Muscle of leg (tissue), 11 donors: ENCODE data around the gene CAMSAP1. TPM values are rescaled to one million over a fixed set of nuclear protein-coding genes. Genes with fewer than 3 reads are reported as not detected.

Experiments
- DNase-seq: peaks from one replicate; pipeline ENCODE4 v3.0.0; 2013
- H3K27ac ChIP-seq: one replicate; pipeline ENCODE4 v1.5.1; 2013; ENCODE audit warnings: mild to moderate bottlenecking, low read length, control low read depth
- H3K27me3 ChIP-seq: one replicate; pipeline ENCODE4 v1.6.1; 2013; ENCODE audit warnings: low read length; ENCODE audit not compliant: control insufficient read depth, insufficient read depth
- H3K36me3 ChIP-seq: one replicate; pipeline ENCODE4 v1.6.1; 2013; ENCODE audit warnings: low read length; ENCODE audit not compliant: control insufficient read depth, insufficient read depth
- H3K4me1 ChIP-seq: one replicate; pipeline ENCODE4 v1.6.1; 2013; ENCODE audit warnings: low read length; ENCODE audit not compliant: control insufficient read depth, insufficient read depth
- H3K4me3 ChIP-seq: one replicate; pipeline ENCODE4 v1.5.1; 2013; ENCODE audit warnings: low read length, control low read depth
- H3K9me3 ChIP-seq: replicated peaks from 2 replicates; pipeline ENCODE4 v1.6.1; 2013; ENCODE audit warnings: low read depth, low read length; ENCODE audit not compliant: control insufficient read depth
- WGBS: methylation state at CpG from one replicate; pipeline ENCODE4 v1.1.5; 2013; ENCODE audit warnings: missing lambda C conversion rate; ENCODE audit not compliant: insufficient coverage; 5-methylcytosine and 5-hydroxymethylcytosine counted together
- polyA plus RNA-seq, 8 donors: library from polyadenylated mRNA; unstranded; fragments of 120-200 nt; gene quantifications; one replicate each; pipeline versions ENCODE4 v1.2.1 to v1.2.3, GENCODE V29; 2013; ENCODE audit warnings: inconsistent platforms in 1 of 8, low replicate concordance in 1 of 8; ENCODE audit not compliant: insufficient read length in 8 of 8, insufficient read depth in 1 of 8
- total RNA-seq: library from RNA; stranded (reverse); fragments of 120-200 nt; gene quantifications from one replicate; pipeline ENCODE4 v1.2.4, GENCODE V29; 2013

The CAMSAP1 gene
- total and polyA plus RNA-seq, 9 donors = 19.4 to 27.9 (median 24.7) TPM

DNA sequence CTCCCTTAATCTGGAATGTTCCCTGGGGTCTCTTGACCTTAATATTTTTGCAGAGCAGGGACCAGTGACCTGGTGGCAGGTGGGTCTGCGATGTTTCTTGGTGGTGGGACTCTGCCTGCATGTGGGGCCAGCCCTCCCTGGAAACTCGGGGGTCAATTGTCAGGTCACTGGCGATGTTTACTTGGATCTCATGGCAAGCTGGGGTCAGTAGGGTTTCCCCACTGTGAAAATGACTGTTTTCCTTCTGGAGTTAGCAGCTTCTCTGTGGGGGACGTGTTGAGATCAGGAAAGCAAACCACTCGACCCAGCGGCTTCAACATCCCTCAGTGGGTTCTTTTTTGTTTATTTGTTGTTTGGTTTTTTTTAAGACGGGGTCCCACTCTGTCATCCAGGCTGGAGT lies 131.4 kb downstream of the CAMSAP1 start:
- Histone ChIP-seq H3K27ac (no peak overlapping the region), H3K4me3 (no peak overlapping the region), H3K27me3 (no peaks in the 10 kb centered on the region), H3K9me3 (no peaks in the 10 kb centered on the region), H3K36me3 (peaks cover 5% of the 10 kb centered on the region), H3K4me1 (no peaks in the 10 kb centered on the region)
- 68% methylated on average over 3 of the region's 7 CpGs for WGBS
- DNase-seq = no peak

- Histone ChIP-seq H3K27me3 (no peaks in the 10 kb centered on the region), H3K4me3 (no peak overlapping the region), H3K4me1 (no peaks in the 10 kb centered on the region), H3K27ac (no peak overlapping the region), H3K36me3 (peaks cover 5% of the 10 kb centered on the region), H3K9me3 (no peaks in the 10 kb centered on the region)
- no peak for DNase-seq
- 78% methylated on average over 22 of the region's 24 CpGs for WGBS
These were observed 132.4 kb downstream of the CAMSAP1 start for GRCh38 chr9:135774794-135775525.

DNA sequence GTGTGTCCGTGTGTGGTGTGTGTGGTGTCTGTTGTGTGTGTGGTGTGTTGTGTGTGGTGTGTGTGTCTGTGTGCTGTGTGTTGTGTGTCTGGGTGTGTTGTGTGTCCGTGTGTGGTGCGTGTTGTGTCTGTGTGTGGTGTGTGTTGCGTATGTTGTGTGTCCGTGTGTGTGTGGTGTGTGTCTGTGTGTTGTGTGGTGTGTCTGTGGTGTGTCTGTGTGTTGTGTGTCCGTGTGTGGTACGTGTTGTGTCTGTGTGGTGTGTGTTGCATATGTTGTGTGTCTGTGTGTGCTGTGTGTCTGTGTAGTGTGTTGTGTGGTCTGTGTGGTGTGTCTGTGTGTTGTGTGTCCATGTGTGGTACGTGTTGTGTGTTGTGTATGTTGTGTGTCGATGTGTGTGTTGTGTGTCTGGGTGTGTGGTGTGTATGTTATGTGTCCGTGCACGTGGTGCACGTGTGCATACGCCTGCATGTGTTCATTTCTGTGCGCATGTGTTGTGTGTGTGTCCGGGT lies 133.1 kb downstream of the CAMSAP1 start:
- 91% methylated on average over 14 of the region's 15 CpGs for WGBS
- H3K4me3 ChIP-seq = no peak overlapping the region
- no peaks in the 10 kb centered on the region for H3K4me1 ChIP-seq

DNA sequence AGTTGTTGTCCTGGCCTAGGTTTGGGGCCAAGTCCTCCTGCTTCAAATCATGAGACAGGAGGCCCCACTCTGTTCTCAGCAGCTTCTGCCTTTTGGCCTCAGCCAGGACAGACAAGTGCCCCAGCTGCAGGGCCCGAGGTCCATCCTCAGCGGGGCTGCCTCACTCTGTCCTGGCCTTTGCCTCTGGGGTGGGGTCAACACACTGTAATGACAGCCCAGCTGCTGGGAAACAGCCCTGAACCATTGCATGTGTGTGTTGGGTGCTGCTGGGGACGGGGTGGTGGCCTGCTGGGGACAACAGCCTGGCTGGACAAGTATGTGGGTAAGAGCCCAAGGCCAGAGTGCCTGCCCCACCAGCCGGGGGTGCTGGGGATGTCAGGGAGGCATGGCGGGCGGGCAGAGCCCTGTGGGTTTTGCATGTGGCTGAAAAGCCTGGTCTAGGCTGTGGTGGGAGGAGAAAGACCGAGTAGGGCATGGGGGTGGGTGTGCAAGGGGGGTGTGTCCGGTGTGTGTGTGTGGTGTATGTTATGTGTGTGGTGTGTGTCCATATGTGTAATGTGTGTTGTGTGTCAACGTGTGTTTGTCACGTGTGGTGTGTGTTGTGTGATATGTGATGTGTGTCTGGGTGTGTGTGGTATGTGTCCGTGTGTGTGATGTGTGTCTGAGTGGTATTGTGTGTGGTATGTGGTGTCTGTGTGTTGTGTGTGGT lies 133.7 kb downstream of the CAMSAP1 start:
- Histone ChIP-seq H3K36me3 (peaks cover 5% of the 10 kb centered on the region), H3K9me3 (no peaks in the 10 kb centered on the region), H3K4me1 (no peaks in the 10 kb centered on the region), H3K4me3 (no peak overlapping the region), H3K27me3 (no peaks in the 10 kb centered on the region), H3K27ac (no peak overlapping the region)
- no peak for DNase-seq
- WGBS = 70% methylated on average over 9 of the region's 11 CpGs

More for the DNA sequence above, 133.1 kb downstream of the CAMSAP1 start:
- Histone ChIP-seq H3K27me3 (no peaks in the 10 kb centered on the region), H3K9me3 (no peaks in the 10 kb centered on the region), H3K27ac (no peak overlapping the region), H3K36me3 (peaks cover 5% of the 10 kb centered on the region)
- no peak for DNase-seq

GRCh38 chr9:135772702-135773493 lies 134.4 kb downstream of the CAMSAP1 start:
- no peaks in the 10 kb centered on the region for H3K9me3 ChIP-seq
- H3K27ac ChIP-seq = no peak overlapping the region
- no peak for DNase-seq
- no peaks in the 10 kb centered on the region for H3K4me1 ChIP-seq
- no peaks in the 10 kb centered on the region for H3K27me3 ChIP-seq
- H3K36me3 ChIP-seq = peaks cover 5% of the 10 kb centered on the region
- WGBS = 67% methylated on average over 31 of the region's 36 CpGs
- H3K4me3 ChIP-seq = no peak overlapping the region

DNA sequence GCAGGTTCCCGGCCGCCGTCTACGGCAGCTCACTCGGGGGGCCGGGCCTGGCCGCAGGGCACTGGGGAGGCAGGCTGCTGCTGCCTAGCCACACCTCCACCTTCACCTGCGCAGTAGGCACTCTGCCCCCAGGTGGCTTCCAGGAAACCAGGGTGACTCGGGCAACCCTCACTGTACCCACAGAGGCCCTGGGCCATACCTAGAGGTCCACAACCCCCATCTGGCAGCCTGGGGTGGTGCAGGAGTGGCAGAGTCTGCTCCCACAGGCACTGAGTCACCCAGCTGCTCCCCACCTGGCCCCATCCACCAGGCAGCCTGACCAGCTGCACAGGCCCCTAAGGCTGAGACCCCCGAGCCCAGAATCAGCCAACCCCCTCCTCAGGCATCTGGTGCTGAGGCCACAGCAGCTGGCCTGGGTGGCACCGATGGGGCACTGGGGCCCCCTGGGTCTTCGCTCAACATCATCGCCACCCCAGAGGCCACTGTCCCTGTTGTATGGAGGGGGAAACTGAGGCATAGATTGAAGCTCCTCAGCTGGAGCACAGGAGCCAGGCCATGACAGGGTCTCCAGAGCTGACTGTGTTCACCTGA lies 135.2 kb downstream of the CAMSAP1 start:
- DNase-seq = no peak
- Histone ChIP-seq H3K27me3 (no peaks in the 10 kb centered on the region), H3K36me3 (peaks cover 5% of the 10 kb centered on the region), H3K9me3 (peaks cover under 1% of the 10 kb centered on the region), H3K4me3 (no peak overlapping the region), H3K27ac (no peak overlapping the region), H3K4me1 (peaks cover 7% of the 10 kb centered on the region)
- 87% methylated on average over 10 of the region's 13 CpGs for WGBS

DNA sequence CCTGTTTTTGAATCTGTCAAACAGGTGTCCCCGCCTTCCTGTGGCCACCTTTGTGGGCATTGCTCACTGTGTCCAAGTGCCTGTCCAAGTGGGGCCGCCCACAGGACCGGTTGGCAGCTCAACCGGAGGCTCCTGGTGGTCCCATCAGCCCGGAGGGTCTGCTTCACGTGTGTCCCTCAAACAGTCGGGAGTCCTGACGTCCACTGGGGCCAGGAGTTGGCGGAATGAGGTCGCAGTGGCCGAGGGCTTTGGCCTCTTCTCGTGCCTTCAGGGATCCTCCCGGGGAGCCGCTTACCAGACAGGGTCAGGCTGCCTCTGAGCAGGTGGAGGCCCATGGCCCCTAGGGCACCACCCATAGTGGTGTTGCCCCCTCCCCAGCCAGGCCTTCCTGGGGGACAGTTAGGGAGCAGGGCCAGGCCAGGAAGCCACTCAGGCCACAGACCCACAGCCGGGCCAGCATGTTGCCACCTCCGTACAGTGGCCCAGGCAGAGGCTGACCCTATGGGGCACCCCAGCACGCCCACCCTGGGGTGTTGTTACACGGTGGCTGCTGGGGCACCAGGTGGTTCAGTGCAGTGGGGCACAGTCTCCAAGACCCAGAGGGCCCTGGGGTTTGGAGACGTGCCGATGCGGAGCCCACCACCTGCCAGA lies 135.8 kb downstream of the CAMSAP1 start:
- 84% methylated on average over 20 of the region's 21 CpGs for WGBS
- DNase-seq = no peak
- H3K36me3 ChIP-seq = peaks cover 5% of the 10 kb centered on the region
- peaks cover 6% of the 10 kb centered on the region for H3K9me3 ChIP-seq
- no peaks in the 10 kb centered on the region for H3K27me3 ChIP-seq
- H3K4me1 ChIP-seq = peaks cover 10% of the 10 kb centered on the region
- no peak overlapping the region for H3K27ac ChIP-seq
- H3K4me3 ChIP-seq = no peak overlapping the region

GRCh38 chr9:135770771-135771170 lies 136.6 kb downstream of the CAMSAP1 start:
- Histone ChIP-seq H3K36me3 (peaks cover 5% of the 10 kb centered on the region), H3K27me3 (no peaks in the 10 kb centered on the region), H3K27ac (no peak overlapping the region), H3K9me3 (peaks cover 14% of the 10 kb centered on the region), H3K4me3 (no peak overlapping the region), H3K4me1 (peaks cover 10% of the 10 kb centered on the region)
- 83% methylated on average over 25 of the region's 26 CpGs for WGBS
- no peak for DNase-seq

GRCh38 chr9:135770203-135770535 lies 137.2 kb downstream of the CAMSAP1 start:
- DNase-seq = no peak
- Histone ChIP-seq H3K36me3 (peaks cover 5% of the 10 kb centered on the region), H3K27me3 (no peaks in the 10 kb centered on the region), H3K4me3 (no peak overlapping the region), H3K27ac (no peak overlapping the region), H3K4me1 (peaks cover 10% of the 10 kb centered on the region), H3K9me3 (peaks cover 20% of the 10 kb centered on the region)
- WGBS = 72% methylated on average over 19 of the region's 19 CpGs
